22Rv1 (cell line): ENCODE measurements around the gene NCAPD3.

Experiments used
- CTCF ChIP-seq: fragments of 450-650 bp; IDR thresholded peaks from 2 replicates; pipeline ENCODE4 v1.5.1; 2017; ENCODE audit warnings: mild to moderate bottlenecking
- ZFX ChIP-seq: fragments of 450-650 bp; IDR thresholded peaks from 2 replicates; pipeline ENCODE4 v1.6.1; 2017; ENCODE audit warnings: antibody characterized with exemption, borderline replicate concordance

- TF ChIP-seq CTCF (no peak), ZFX (no peak)
Observed at GRCh38 chr11:134155946-134156865, 67.6 kb downstream of the NCAPD3 start.
